RWPE1 (cell line): ENCODE results near the gene CHI3L1.
A peak's percentile ranks its signal among the peaks of the same experiment; 100 is the strongest.

ENCODE experiments used
- CTCF ChIA-PET: fragments of 350-600 bp; sonication (Branson Sonifier 250); formaldehyde crosslinking; extraction: SDS; loops from one replicate; lab custom pipeline; 2021; lab: Yijun Ruan, JAX
- POLR2A ChIA-PET: fragments of 400-600 bp; formaldehyde crosslinking; extraction: SDS; loops from one replicate; lab custom pipeline; 2020; ENCODE audit warnings: antibody characterized with exemption; ENCODE audit not compliant: low non-redundant PET; lab: Yijun Ruan, JAX
- DNase-seq: peaks from one replicate; pipeline ENCODE4 v3.0.0; 2012; ENCODE audit warnings: low spot score
- H3K27ac ChIP-seq: fragments of 450-650 bp; 2 replicates; pipeline ENCODE4 v1.5.1; 2017
- TF ChIP-seq, protein P1 (sequence below): fragments of 450-650 bp; conservative IDR thresholded peaks from 2 replicates; pipeline ENCODE4 v1.5.1; 2017; ENCODE audit warnings: low read depth, mild to moderate bottlenecking

Gene CHI3L1

DNA sequence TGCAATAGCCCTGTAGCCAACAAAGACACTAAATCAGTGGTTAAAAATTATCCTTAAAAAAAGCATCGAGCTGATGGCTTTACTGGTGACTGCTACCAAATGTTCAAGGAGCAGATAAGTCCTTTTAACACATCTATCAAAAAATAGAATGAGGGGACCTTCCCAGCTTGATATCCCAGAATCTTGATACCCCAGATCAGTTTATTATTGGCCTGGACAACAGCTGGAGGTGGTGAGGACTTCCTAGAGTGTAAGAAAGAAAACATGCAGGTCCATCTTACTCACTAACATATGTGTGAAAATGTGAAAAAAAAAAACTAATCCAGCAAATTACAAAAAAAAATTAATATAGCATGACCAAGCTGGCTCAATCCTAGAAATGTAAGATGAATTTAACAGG, 21.7 kb upstream of the CHI3L1 start:
- H3K27ac ChIP-seq: no peak overlapping the region
- CTCF ChIA-PET: interaction anchor here (0.5 to 2.2 kb wide), 5 partner anchors 8 to 1095 kb away, joined by 3 to 6 read pairs (median 3); no protein-coding TSS in a partner anchor
- DNase-seq: no peak
- POLR2A ChIA-PET: no interaction called here
- TF ChIP-seq, protein P1, sequence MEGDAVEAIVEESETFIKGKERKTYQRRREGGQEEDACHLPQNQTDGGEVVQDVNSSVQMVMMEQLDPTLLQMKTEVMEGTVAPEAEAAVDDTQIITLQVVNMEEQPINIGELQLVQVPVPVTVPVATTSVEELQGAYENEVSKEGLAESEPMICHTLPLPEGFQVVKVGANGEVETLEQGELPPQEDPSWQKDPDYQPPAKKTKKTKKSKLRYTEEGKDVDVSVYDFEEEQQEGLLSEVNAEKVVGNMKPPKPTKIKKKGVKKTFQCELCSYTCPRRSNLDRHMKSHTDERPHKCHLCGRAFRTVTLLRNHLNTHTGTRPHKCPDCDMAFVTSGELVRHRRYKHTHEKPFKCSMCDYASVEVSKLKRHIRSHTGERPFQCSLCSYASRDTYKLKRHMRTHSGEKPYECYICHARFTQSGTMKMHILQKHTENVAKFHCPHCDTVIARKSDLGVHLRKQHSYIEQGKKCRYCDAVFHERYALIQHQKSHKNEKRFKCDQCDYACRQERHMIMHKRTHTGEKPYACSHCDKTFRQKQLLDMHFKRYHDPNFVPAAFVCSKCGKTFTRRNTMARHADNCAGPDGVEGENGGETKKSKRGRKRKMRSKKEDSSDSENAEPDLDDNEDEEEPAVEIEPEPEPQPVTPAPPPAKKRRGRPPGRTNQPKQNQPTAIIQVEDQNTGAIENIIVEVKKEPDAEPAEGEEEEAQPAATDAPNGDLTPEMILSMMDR: no peak

DNA sequence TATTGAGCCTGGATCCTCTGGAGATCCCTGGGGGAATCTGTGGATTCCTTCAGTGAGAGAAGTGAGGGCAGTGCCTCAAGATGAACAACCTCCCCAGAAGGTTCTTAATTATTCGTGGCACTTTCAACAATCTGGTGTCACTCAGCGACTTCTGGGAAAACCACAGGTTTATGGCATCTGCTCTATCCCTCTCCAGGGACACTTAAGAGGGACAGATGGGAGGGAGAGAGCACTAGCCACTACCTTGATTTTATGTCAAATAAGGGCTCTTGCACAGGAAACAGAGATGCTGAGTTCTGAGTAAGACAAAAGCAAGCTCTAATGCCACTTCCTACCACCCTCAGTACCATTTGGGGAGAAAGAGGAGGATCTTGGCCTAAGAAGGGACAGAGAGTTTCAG, 21.2 kb upstream of the CHI3L1 start:
- H3K27ac ChIP-seq: no peak overlapping the region
- ChIA-PET POLR2A (no interaction called here), CTCF (interaction anchor here (0.5 to 2.2 kb wide), 6 partner anchors 8 to 1095 kb away, joined by 3 to 10 read pairs (median 3); no protein-coding TSS in a partner anchor)
- TF ChIP-seq, protein P1: no peak
- no peak for DNase-seq

DNA sequence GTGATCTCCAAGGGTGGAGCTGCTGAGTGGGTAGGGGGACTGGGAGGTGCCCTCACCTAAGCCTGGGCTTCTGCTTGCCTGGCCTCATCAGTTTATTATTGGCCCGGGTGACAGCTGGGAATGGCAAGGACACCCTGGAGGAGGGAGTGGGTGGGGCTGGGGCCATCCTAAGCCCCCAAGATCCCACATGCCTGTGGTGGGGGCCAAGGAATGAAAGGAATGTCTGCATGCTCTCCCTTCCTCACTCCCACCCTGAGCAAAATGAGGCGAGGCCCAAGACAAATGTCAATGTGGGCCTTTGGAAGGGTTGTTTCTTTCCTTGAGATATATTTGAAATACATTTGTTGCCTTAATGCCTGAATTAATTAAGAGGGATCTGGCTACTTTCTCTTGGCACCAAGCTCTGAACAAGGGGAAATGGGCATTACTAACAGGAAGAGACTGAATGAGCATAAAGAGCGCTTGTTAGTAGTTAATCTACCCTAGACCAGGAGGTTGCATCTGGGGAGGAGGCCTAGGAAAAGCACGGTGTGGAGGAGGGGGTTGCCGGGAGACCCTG, 19.7 kb upstream of the CHI3L1 start:
- POLR2A ChIA-PET: no interaction called here
- TF ChIP-seq, protein P1: no peak
- H3K27ac ChIP-seq: no peak overlapping the region
- DNase-seq: no peak
- CTCF ChIA-PET: interaction anchor here (1.0 to 2.2 kb wide), 3 partner anchors 10 to 61 kb away, joined by 3 to 10 read pairs (median 6); no protein-coding TSS in a partner anchor

DNA sequence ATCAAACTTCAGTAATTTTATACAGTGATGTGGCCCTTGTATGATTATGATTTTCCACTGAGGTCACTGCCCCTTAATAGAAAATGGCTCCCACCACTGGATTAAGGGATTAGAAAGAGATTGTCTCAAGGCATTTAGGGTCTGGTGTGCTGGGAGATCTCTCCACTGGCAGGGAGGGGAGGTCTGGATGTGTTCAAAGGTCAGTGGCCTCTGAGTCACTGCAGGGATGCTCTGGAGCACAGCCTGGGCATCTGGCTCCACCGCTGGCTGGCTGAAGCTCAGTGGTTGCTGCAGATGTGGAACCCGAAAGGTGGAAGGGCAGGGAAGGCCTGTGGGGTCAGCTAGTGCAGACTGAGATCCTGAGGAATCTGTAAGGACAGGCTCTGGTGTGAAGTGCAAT, 18.3 kb upstream of the CHI3L1 start:
- ChIA-PET POLR2A (no interaction called here), CTCF (interaction anchor here (0.6 to 2.4 kb wide), 2 partner anchors 11 to 1602 kb away, joined by 4 to 12 read pairs; no protein-coding TSS in a partner anchor)
- no peak overlapping the region for H3K27ac ChIP-seq
- DNase-seq: no peak
- TF ChIP-seq, protein P1: no peak

DNA sequence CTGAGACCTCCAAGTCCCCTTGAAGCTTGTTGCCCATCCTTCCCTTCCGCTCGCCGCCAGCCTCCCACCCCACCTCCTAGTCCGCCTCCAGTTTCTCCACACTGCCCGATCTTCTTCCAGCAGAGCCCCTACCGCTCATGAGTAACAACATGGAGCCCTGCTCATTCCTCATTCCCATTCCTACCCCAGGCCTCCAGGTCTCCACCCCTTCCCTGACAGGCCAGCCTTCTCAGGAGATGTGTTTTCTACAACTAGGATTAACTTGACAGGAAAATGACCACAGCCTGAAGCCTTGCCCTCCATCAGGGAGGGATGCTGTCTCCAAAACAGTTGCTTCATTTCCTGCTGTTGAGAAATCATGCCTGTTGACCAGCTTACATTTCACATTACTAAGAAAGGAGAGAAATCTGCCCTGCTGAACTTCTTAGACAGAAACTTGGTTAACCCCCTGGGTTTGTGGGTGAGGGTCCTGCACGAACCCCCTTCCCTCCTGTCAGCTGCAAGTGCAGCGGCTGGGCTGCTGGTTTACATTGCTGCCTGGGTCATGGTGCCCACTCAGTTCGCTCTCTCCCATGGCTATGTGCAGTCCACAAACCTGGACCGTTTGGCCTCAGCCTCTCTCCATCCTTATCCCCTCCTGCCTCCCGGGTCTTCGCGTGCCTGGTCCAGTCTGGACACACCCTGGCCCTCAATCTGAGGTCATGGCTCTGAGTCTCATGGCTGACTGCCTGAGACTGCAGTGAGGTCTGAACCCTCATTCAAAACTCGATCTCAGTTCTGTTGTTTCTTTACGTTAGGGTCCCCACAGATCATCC, 16.1 kb upstream of the CHI3L1 start:
- ChIA-PET POLR2A (no interaction called here), CTCF (interaction anchor here (0.7 kb wide), 1 partner anchor 64 kb away, joined by 9 read pairs; no protein-coding TSS in a partner anchor)
- H3K27ac ChIP-seq: peak overlapping the region; percentile 81
- TF ChIP-seq, protein P1: no peak
- no peak for DNase-seq

DNA sequence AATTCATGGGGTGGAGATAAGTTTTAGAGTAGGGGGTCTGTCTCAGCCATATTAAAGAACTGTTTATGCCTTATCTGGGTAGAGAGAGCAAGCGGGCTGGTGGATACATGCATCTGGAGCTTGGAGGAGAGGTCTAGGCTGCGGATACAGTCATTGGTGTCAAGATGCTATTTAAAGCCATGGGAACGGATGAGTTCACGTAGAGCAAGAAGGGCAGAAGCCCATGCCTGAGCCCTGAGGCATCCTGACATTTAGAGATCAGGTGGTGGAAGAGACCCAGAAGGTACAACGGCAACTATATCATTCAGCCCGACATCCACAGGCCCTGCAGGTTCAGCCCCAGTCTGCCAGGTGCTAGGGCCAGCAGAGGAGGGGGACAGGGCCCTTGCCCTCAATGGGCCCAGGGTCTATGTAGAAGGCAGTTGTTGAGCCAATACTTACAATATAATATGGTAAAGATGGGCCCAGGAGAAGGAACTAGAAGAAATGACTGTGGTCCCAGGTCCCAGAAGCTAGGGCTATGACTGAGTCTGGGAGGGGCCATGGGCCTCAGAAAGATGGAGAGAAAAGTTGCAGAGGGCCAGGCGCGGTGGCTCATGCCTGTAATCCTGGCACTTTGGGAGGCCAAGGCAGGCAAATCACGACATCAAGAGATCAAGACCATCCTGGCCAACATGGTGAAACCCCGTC, 15.2 kb upstream of the CHI3L1 start:
- DNase-seq: no peak
- ChIA-PET CTCF (interaction anchor here (0.7 to 2.2 kb wide), 5 partner anchors 14 to 162 kb away, joined by 3 to 19 read pairs (median 9); no protein-coding TSS in a partner anchor), POLR2A (no interaction called here)
- TF ChIP-seq, protein P1: no peak
- peak overlapping the region; percentile 81 for H3K27ac ChIP-seq
